ENCODE measurements around the gene ABCC3. TPM values are rescaled to one million over a fixed set of nuclear protein-coding genes. Genes with fewer than 3 reads are reported as not detected.

Gene ABCC3
- total RNA-seq, 1 experiment from 2014 or later: 293 TPM

Other genes starting within 250 kb of the ABCC3 start
- 306 and 344 TPM in 2 replicates for gene LRRC59, start 237.4 kb upstream of the ABCC3 start, total RNA-seq (2022)
- 10.5 and 17.8 TPM in 2 replicates for gene ACSF2, start 208.7 kb upstream of the ABCC3 start, total RNA-seq (2022)
- gene CHAD, start 166.0 kb upstream of the ABCC3 start, total RNA-seq (2022): not detected in 2 replicates
- 25.2 and 28.7 TPM in 2 replicates for gene RSAD1, start 156.0 kb upstream of the ABCC3 start, total RNA-seq (2022)
- 0.19 TPM in 1 of 2 replicates, not detected in the other for gene MYCBPAP, start 126.4 kb upstream of the ABCC3 start, total RNA-seq (2022)
- gene EPN3, start 102.1 kb upstream of the ABCC3 start, total RNA-seq (2022): 2.1 and 4.4 TPM in 2 replicates
- 35.3 and 39.4 TPM in 2 replicates for gene SPATA20, start 87.7 kb upstream of the ABCC3 start, total RNA-seq (2022)
- gene CACNA1G, start 74.2 kb upstream of the ABCC3 start, total RNA-seq (2022): not detected in 2 replicates
- 42.2 and 46.4 TPM in 2 replicates for gene ANKRD40, start 73.0 kb downstream of the ABCC3 start, total RNA-seq (2022)
- 99.4 and 108 TPM in 2 replicates for gene LUC7L3, start 84.7 kb downstream of the ABCC3 start, total RNA-seq (2022)
- not detected in 2 replicates for gene ANKRD40CL, start 132.6 kb downstream of the ABCC3 start, total RNA-seq (2022)
- not detected in 2 replicates for gene WFIKKN2, start 200.7 kb downstream of the ABCC3 start, total RNA-seq (2022)
- gene TOB1, start 231.5 kb downstream of the ABCC3 start, total RNA-seq (2022): 53.1 and 66.0 TPM in 2 replicates

Data from MCF 10A (cell line).